HepG2 (cell line): ENCODE data around the gene EPB41L2. TPM values are rescaled to one million over a fixed set of nuclear protein-coding genes. Genes with fewer than 3 reads are reported as not detected.

ENCODE experiments used
- HNRNPL ChIP-seq: fragments of 200-400 bp; formaldehyde crosslinking; IDR thresholded peaks from 2 replicates; pipeline ENCODE4 v1.6.1; 2017; ENCODE audit warnings: mild to moderate bottlenecking, low read depth, low read length
- MYC ChIP-seq: sonication (generic); formaldehyde crosslinking; IDR thresholded peaks from 2 replicates; pipeline ENCODE4 v1.9.0; 2021; ENCODE audit warnings: missing genetic modification reagents, borderline replicate concordance
- NAIF1 ChIP-seq: sonication (generic); formaldehyde crosslinking; IDR thresholded peaks from 2 replicates; pipeline ENCODE4 v1.5.0; 2020; ENCODE audit warnings: mild to moderate bottlenecking, missing genetic modification reagents, borderline replicate concordance
- PHF8 ChIP-seq: sonication (generic); formaldehyde crosslinking; IDR thresholded peaks from 2 replicates; pipeline ENCODE4 v1.5.0; 2020; ENCODE audit warnings: missing genetic modification reagents
- POLR2A ChIP-seq, 2 experiments: IDR thresholded peaks; 2 replicates each; pipeline ENCODE4 v1.6.1; 2011; ENCODE audit warnings: low read depth in 2 of 2, low read length in 2 of 2, mild to moderate bottlenecking in 1 of 2, moderate library complexity in 1 of 2; ENCODE audit not compliant: insufficient read depth in 1 of 2
- RCOR2 ChIP-seq: IDR thresholded peaks from 2 replicates; pipeline ENCODE4 v1.6.1; 2016; ENCODE audit warnings: missing biosample characterization, missing genetic modification reagents
- SMARCC2 ChIP-seq: fragments of 450-650 bp; IDR thresholded peaks from 2 replicates; pipeline ENCODE4 v1.6.1; 2017; ENCODE audit warnings: antibody characterized with exemption, mild to moderate bottlenecking
- SRSF9 ChIP-seq: fragments of 200-400 bp; formaldehyde crosslinking; IDR thresholded peaks from 2 replicates; pipeline ENCODE4 v1.6.1; 2018; ENCODE audit warnings: borderline replicate concordance, mild to moderate bottlenecking, low read depth, low read length; ENCODE audit not compliant: insufficient read depth, poor library complexity, severe bottlenecking
- TCF7L2 ChIP-seq: IDR thresholded peaks from 2 replicates; pipeline ENCODE4 v1.6.1; 2011; ENCODE audit warnings: mild to moderate bottlenecking, low read depth, low read length, moderate library complexity
- ZNF138 ChIP-seq: sonication (generic); formaldehyde crosslinking; IDR thresholded peaks from 2 replicates; pipeline ENCODE4 v1.5.0; 2020; ENCODE audit warnings: mild to moderate bottlenecking, low read depth, missing genetic modification reagents
- ZNF337 ChIP-seq: sonication (generic); formaldehyde crosslinking; IDR thresholded peaks from 2 replicates; pipeline ENCODE4 v1.5.1; 2020; ENCODE audit warnings: missing genetic modification reagents, low read depth, mild to moderate bottlenecking, borderline replicate concordance
- ZNF552 ChIP-seq: sonication (generic); formaldehyde crosslinking; IDR thresholded peaks from 2 replicates; pipeline ENCODE4 v1.9.0; 2022; ENCODE audit warnings: missing genetic modification reagents, mild to moderate bottlenecking, borderline replicate concordance
- ZNF598 ChIP-seq: sonication (generic); formaldehyde crosslinking; IDR thresholded peaks from 2 replicates; pipeline ENCODE4 v1.5.1; 2020; ENCODE audit warnings: mild to moderate bottlenecking, missing genetic modification reagents, borderline replicate concordance
- ZNF773 ChIP-seq: sonication (generic); formaldehyde crosslinking; IDR thresholded peaks from 2 replicates; pipeline ENCODE4 v1.4.0; 2020; ENCODE audit warnings: missing genetic modification reagents, borderline replicate concordance
- polyA plus RNA-seq, 8 experiments: library from polyadenylated mRNA; depleted of rRNA in 3 of 8; stranded (reverse) in 7 of 8; unstranded in 1 of 8; fragments of >200 nt; fragmentation: Illumina TruSeq in 4 of 8; extraction: Trizol in 4 of 8; gene quantifications; 2 replicates each; pipeline versions ENCODE4 v1.2.1 to v1.2.3, GENCODE V29; 2011 to 2016; ENCODE audit warnings: low read depth in 4 of 8, missing spikeins in 1 of 8, mixed read lengths in 1 of 8; ENCODE audit not compliant: insufficient read depth in 1 of 8
- total RNA-seq, 5 experiments: library from RNA; depleted of rRNA; stranded (reverse); fragments of >200 nt; fragmentation: Illumina TruSeq; extraction: Trizol; gene quantifications; 2 replicates each; pipeline ENCODE4 v1.2.3, GENCODE V29; 2016; ENCODE audit warnings: low read depth in 1 of 5
- TF ChIP-seq, protein P1 (sequence below): sonication (generic); formaldehyde crosslinking; IDR thresholded peaks from 2 replicates; pipeline ENCODE4 v1.5.0; 2020; ENCODE audit warnings: missing genetic modification reagents, mild to moderate bottlenecking, borderline replicate concordance
- TF ChIP-seq, protein P2 (sequence below): sonication (generic); formaldehyde crosslinking; IDR thresholded peaks from 2 replicates; pipeline ENCODE4 v1.5.1; 2020; ENCODE audit warnings: mild to moderate bottlenecking, missing genetic modification reagents, moderate library complexity
- TF ChIP-seq, protein P3 (sequence below): sonication (generic); formaldehyde crosslinking; IDR thresholded peaks from 2 replicates; pipeline ENCODE4 v1.4.0; 2020; ENCODE audit warnings: mild to moderate bottlenecking, low read depth, missing genetic modification reagents
- TF ChIP-seq, protein P4 (sequence below): sonication (generic); formaldehyde crosslinking; conservative IDR thresholded peaks from 2 replicates; pipeline ENCODE4 v1.8.0; 2022; ENCODE audit warnings: low read depth, missing genetic modification reagents
- TF ChIP-seq, protein P5 (sequence below): sonication (generic); formaldehyde crosslinking; IDR thresholded peaks from 2 replicates; pipeline ENCODE4 v1.5.1; 2020; ENCODE audit warnings: mild to moderate bottlenecking, missing genetic modification reagents, moderate library complexity

Gene EPB41L2
- total and polyA plus RNA-seq, 2 of the 13 experiments (the other 11 are each of a cell fraction or from before 2014, with no cell fraction given), result 41.7 to 56.4 TPM

DNA sequence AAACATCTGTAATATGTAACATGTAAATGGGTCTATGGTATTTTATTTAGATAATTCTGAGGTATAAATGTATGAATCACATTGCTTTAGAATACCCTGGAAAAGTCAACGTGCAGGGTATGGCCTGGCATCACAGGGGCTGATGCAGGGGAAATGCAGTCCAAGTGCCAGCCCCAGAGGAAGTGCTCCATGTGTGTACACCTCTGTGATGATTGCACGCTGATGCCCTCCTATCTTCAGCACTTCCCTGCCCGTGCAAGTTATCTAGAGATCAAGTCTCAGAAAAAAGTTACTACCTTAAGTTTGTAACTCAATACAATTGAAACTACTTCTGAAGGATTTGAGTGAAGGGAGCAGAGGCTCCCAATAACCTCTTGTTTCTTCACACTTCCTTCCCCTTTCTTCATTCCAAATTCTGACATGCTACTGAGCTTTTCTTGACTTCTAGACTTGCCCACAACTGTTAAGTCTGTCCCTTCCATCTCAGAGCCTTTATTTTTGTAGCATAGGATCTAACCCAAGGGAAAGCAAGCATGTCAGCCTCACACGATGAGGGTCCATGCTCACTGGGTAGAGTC is 233.6 kb downstream of the EPB41L2 start (continued):
- TF ChIP-seq PHF8 (CRISPR knock-in tag) (0 out of 2 replicates have a peak, but pooled peaks have one; percentile 27), SRSF9 (no peak), POLR2A (IDR thresholded peaks at IDR 0.05; ENCODE audit: insufficient read depth in 1 of 2, low read depth in 2 of 2, low read length in 2 of 2) (peak; percentile 19 to 38; a peak in 2 of 4 replicates), ZNF337 (0 out of 2 replicates have a peak, but pooled peaks have one; percentile 33), TCF7L2 (no peak), ZNF598 (CRISPR knock-in tag) (0 out of 2 replicates have a peak, but pooled peaks have one; percentile 40), ZNF138 (CRISPR knock-in tag) (no peak), NAIF1 (CRISPR knock-in tag) (no peak), ZNF773 (CRISPR knock-in tag) (no peak), MYC (CRISPR knock-in tag) (no peak), RCOR2 (CRISPR knock-in tag) (no peak), HNRNPL (no peak), SMARCC2 (no peak), ZNF552 (CRISPR knock-in tag) (no peak)
- TF ChIP-seq, protein P1, sequence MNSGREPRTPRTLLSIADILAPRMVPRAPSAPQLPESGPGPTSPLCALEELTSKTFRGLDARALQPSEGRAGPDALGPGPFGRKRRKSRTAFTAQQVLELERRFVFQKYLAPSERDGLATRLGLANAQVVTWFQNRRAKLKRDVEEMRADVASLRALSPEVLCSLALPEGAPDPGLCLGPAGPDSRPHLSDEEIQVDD (CRISPR knock-in tag), result no peak
- TF ChIP-seq, protein P2, sequence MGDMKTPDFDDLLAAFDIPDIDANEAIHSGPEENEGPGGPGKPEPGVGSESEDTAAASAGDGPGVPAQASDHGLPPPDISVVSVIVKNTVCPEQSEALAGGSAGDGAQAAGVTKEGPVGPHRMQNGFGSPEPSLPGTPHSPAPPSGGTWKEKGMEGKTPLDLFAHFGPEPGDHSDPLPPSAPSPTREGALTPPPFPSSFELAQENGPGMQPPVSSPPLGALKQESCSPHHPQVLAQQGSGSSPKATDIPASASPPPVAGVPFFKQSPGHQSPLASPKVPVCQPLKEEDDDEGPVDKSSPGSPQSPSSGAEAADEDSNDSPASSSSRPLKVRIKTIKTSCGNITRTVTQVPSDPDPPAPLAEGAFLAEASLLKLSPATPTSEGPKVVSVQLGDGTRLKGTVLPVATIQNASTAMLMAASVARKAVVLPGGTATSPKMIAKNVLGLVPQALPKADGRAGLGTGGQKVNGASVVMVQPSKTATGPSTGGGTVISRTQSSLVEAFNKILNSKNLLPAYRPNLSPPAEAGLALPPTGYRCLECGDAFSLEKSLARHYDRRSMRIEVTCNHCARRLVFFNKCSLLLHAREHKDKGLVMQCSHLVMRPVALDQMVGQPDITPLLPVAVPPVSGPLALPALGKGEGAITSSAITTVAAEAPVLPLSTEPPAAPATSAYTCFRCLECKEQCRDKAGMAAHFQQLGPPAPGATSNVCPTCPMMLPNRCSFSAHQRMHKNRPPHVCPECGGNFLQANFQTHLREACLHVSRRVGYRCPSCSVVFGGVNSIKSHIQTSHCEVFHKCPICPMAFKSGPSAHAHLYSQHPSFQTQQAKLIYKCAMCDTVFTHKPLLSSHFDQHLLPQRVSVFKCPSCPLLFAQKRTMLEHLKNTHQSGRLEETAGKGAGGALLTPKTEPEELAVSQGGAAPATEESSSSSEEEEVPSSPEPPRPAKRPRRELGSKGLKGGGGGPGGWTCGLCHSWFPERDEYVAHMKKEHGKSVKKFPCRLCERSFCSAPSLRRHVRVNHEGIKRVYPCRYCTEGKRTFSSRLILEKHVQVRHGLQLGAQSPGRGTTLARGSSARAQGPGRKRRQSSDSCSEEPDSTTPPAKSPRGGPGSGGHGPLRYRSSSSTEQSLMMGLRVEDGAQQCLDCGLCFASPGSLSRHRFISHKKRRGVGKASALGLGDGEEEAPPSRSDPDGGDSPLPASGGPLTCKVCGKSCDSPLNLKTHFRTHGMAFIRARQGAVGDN, result no peak
- TF ChIP-seq, protein P3, sequence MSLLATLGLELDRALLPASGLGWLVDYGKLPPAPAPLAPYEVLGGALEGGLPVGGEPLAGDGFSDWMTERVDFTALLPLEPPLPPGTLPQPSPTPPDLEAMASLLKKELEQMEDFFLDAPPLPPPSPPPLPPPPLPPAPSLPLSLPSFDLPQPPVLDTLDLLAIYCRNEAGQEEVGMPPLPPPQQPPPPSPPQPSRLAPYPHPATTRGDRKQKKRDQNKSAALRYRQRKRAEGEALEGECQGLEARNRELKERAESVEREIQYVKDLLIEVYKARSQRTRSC (CRISPR knock-in tag), result no peak
- TF ChIP-seq, protein P4, sequence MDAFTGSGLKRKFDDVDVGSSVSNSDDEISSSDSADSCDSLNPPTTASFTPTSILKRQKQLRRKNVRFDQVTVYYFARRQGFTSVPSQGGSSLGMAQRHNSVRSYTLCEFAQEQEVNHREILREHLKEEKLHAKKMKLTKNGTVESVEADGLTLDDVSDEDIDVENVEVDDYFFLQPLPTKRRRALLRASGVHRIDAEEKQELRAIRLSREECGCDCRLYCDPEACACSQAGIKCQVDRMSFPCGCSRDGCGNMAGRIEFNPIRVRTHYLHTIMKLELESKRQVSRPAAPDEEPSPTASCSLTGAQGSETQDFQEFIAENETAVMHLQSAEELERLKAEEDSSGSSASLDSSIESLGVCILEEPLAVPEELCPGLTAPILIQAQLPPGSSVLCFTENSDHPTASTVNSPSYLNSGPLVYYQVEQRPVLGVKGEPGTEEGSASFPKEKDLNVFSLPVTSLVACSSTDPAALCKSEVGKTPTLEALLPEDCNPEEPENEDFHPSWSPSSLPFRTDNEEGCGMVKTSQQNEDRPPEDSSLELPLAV (CRISPR knock-in tag), result no peak
- TF ChIP-seq, protein P5, sequence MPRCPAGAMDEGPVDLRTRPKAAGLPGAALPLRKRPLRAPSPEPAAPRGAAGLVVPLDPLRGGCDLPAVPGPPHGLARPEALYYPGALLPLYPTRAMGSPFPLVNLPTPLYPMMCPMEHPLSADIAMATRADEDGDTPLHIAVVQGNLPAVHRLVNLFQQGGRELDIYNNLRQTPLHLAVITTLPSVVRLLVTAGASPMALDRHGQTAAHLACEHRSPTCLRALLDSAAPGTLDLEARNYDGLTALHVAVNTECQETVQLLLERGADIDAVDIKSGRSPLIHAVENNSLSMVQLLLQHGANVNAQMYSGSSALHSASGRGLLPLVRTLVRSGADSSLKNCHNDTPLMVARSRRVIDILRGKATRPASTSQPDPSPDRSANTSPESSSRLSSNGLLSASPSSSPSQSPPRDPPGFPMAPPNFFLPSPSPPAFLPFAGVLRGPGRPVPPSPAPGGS (CRISPR knock-in tag), result no peak
